Heart left ventricle (tissue), 16 donors: ENCODE data around the gene PIP5K1C. TPM values are rescaled to one million over a fixed set of nuclear protein-coding genes. Genes with fewer than 3 reads are reported as not detected.

Experiments used
- ATAC-seq, 4 donors: fragments of 200-7000 bp; cut with Tn5 transposase; one replicate each; pipeline ENCODE4 v1.9.1; 2020 to 2022; ENCODE audit warnings: moderate library complexity in 4 of 4, mild to moderate bottlenecking in 3 of 4, moderate number of reproducible peaks in 1 of 4
- DNase-seq, 5 donors: peaks; one replicate each; pipeline ENCODE4 v3.0.0-alpha.2; 2020
- H3K27ac ChIP-seq, 12 donors: fragments of 200-600 bp; sonication (generic) in 4 of 12; one replicate each; pipeline versions ENCODE4 v1.5.0 to v1.8.0; 2016 to 2022; ENCODE audit warnings: mild to moderate bottlenecking in 2 of 12
- H3K27me3 ChIP-seq, 9 donors: fragments of 200-600 bp; sonication (generic) in 2 of 9; one replicate each; pipeline versions ENCODE4 v1.5.1 to v1.8.0; 2016 to 2022; ENCODE audit warnings: mild to moderate bottlenecking in 3 of 9
- H3K36me3 ChIP-seq, 9 donors: fragments of 200-600 bp; sonication (generic) in 2 of 9; one replicate each; pipeline versions ENCODE4 v1.5.0 to v1.8.0; 2018 to 2022; ENCODE audit warnings: mild to moderate bottlenecking in 2 of 9
- H3K4me1 ChIP-seq, 12 donors: fragments of 200-600 bp; sonication (generic) in 4 of 12; one replicate each; pipeline versions ENCODE4 v1.5.0 to v1.8.0; 2016 to 2022; ENCODE audit warnings: mild to moderate bottlenecking in 3 of 12
- H3K4me3 ChIP-seq, 12 donors: fragments of 200-600 bp; sonication (generic) in 4 of 12; one replicate each; pipeline versions ENCODE4 v1.5.0 to v1.8.0; 2017 to 2022; ENCODE audit warnings: mild to moderate bottlenecking in 9 of 12, moderate library complexity in 4 of 12
- H3K9me3 ChIP-seq, 12 donors: fragments of 200-600 bp; sonication (generic) in 4 of 12; one replicate each; pipeline versions ENCODE4 v1.5.0 to v1.8.0; 2016 to 2022; ENCODE audit warnings: mild to moderate bottlenecking in 1 of 12
- CTCF ChIP-seq, 12 donors: fragments of 200-600 bp; sonication (generic) in 4 of 12; IDR thresholded peaks; one replicate each; pipeline versions ENCODE4 v1.5.0 to v1.8.0; 2018 to 2022; ENCODE audit warnings: antibody characterized with exemption in 12 of 12, mild to moderate bottlenecking in 5 of 12
- POLR2A ChIP-seq, 2 donors: fragments of 450-650 bp; IDR thresholded peaks; one replicate each; pipeline ENCODE4 v1.6.1; 2017; ENCODE audit warnings: antibody characterized with exemption in 2 of 2, mild to moderate bottlenecking in 2 of 2, moderate library complexity in 2 of 2
- WGBS, 4 donors: extraction: QIAGEN DNeasy Blood & Tissue Kit in 2 of 4; methylation state at CpG; one replicate each; pipeline versions ENCODE4 v1.1.5 to v1.1.7; 2013 to 2018; 5-methylcytosine and 5-hydroxymethylcytosine counted together
- intact Hi-C, 10 donors: fragments of 100-400 bp; cut with DNase I; formaldehyde crosslinking; loops; one replicate each; pipeline versions ENCODE4 v1.11.1 to v1.14.2; 2022
- polyA plus RNA-seq, 2 donors: library from polyadenylated mRNA; stranded (reverse); fragments of 200-250 nt; gene quantifications; one replicate each; pipeline ENCODE4 v1.2.3, GENCODE V29; 2013
- total RNA-seq, 9 donors: library from RNA; depleted of rRNA in 2 of 9; stranded (reverse); fragments of >200 nt in 2 of 9; fragmentation: NEBNext Ultra II Directional in 3 of 9; extraction: Animal tissue kit (Norgen Biotek cat#: 25700) in 3 of 9; gene quantifications; one replicate each; pipeline versions ENCODE4 v1.1.0 to v1.2.4, GENCODE V29; 2016 to 2023
- donor health status: ischemic (EF 13 %, LVEDD 7.1; RV severe dilation, severe dysfunction).
- donor health status: healthy with polysubstance abuse.
- donor health status: DM: no; HTN: yes; CAD: no.
- donor health status: DM: no; HTN: no; CAD: no.
- donor health status: ischemic (EF 25% LVEDD 6.9; RV normal size, moderate dysfunction).
- donor health status: ischemic (EF 25% LVEDD 5.7; RV mildly dilated, moderate dysfunction).
- donor health status: healthy.
- donor health status: DM: yes; HTN: yes; CAD: no.
- donor health status: ischemic (EF 35%, LVEDD 5.7; RV mildly dilated, moderate dysfunction).
- donor health status: nonischemic (EF 11% LVEDD 7.7; RV severe dilation, severe dysfunction).
- donor health status: DM: yes; HTN: yes; CAD: no.
- donor health status: PGD.
- donor health status: ischemic (EF 29% LVEDD 5.4; RV normal size, mild dysfunction).
- donor health status: nonischemic (EF 23%, LVEDD 6.1; RV moderate dilation, normal function).

Gene PIP5K1C
- total and polyA plus RNA-seq, 11 donors: 23.9 to 56.6 (median 36.3) TPM

GRCh38 chr19:3608079-3608641 lies 92.1 kb downstream of the PIP5K1C start:
- Histone ChIP-seq H3K9me3 (no peaks in the 10 kb centered on the region), H3K27ac (peak overlapping the region; percentile 64 to 97 (median 87)), H3K4me3 (peak overlapping the region in 4 of 12 donors; percentile 53 to 76 (median 64)), H3K27me3 (peaks cover 0 to 11% (median 0%) of the 10 kb centered on the region in 9 donors), H3K36me3 (peaks cover 0 to 26% (median 15%) of the 10 kb centered on the region in 9 donors), H3K4me1 (peaks cover 8 to 58% (median 38%) of the 10 kb centered on the region in 12 donors)
- intact Hi-C loops: no loop called here
- TF ChIP-seq CTCF (IDR thresholded peaks at IDR 0.05): no peak
- TF ChIP-seq POLR2A (IDR thresholded peaks at IDR 0.05): no peak
- 31 to 46% (median 40%) methylated on average over 3 of the region's 3 CpGs for WGBS, 4 donors
- DNase-seq: no peak
- ATAC-seq: peak in 1 of 4 donors; percentile 20

GRCh38 chr19:3607303-3608078 lies 92.8 kb downstream of the PIP5K1C start:
- ATAC-seq: peak; percentile 62 to 89 (median 64)
- peak overlapping the region; percentile 64 to 97 (median 88) for H3K27ac ChIP-seq
- peak overlapping the region; percentile 42 to 84 (median 61) for H3K4me3 ChIP-seq
- H3K9me3 ChIP-seq: no peaks in the 10 kb centered on the region
- peak in 4 of 5 donors; percentile 76 to 85 (median 84) for DNase-seq
- H3K4me1 ChIP-seq: peaks cover 8 to 58% (median 38%) of the 10 kb centered on the region in 12 donors
- intact Hi-C loops: no loop called here
- H3K36me3 ChIP-seq: peaks cover 0 to 20% (median 11%) of the 10 kb centered on the region in 9 donors
- WGBS, 4 donors: 25 to 41% (median 30%) methylated on average over 22 of the region's 22 CpGs
- peak in 1 of 2 donors; percentile 36 for TF ChIP-seq POLR2A (IDR thresholded peaks at IDR 0.05)
- TF ChIP-seq CTCF (IDR thresholded peaks at IDR 0.05): no peak
- peaks cover 0 to 11% (median 0%) of the 10 kb centered on the region in 9 donors for H3K27me3 ChIP-seq

- H3K27me3 ChIP-seq: peaks cover 0 to 11% (median 0%) of the 10 kb centered on the region in 9 donors
- H3K27ac ChIP-seq: peak within 1 kb of the TSS; percentile 64 to 97 (median 88)
- peaks cover 0 to 13% (median 5%) of the 10 kb centered on the region in 9 donors for H3K36me3 ChIP-seq
- 1 to 4% (median 2%) methylated on average over 17 to 46 of the region's 46 CpGs for WGBS, 4 donors
- TF ChIP-seq CTCF (IDR thresholded peaks at IDR 0.05) (no peak), POLR2A (IDR thresholded peaks at IDR 0.05) (peak in 1 of 2 donors; percentile 30)
- H3K9me3 ChIP-seq: no peaks in the 10 kb centered on the region
- H3K4me3 ChIP-seq: peak within 1 kb of the TSS; percentile 42 to 84 (median 61)
- intact Hi-C loops: no loop called here
- peak in 3 of 4 donors; percentile 40 to 77 (median 57) for ATAC-seq
- peak; percentile 75 to 89 (median 83) for DNase-seq
- H3K4me1 ChIP-seq: peaks cover 8 to 58% (median 38%) of the 10 kb centered on the region in 12 donors
Observed at GRCh38 chr19:3606690-3607289, 93.5 kb downstream of the PIP5K1C start, which contains the start of gene TBXA2R. TSS of gene TBXA2R (minus strand) at chr19:3606875. CDS start at chr19:3600634, 6,241 bp downstream.
